Lower leg skin (tissue), 3 donors: ENCODE results near the gene ZNF507.

ENCODE experiments used
- CTCF ChIP-seq, 3 donors: fragments of 450-650 bp; IDR thresholded peaks; one replicate each; pipeline ENCODE4 v1.5.1; 2016; ENCODE audit warnings: antibody characterized with exemption in 3 of 3, mild to moderate bottlenecking in 3 of 3, moderate library complexity in 2 of 3
- POLR2A ChIP-seq, 2 donors: fragments of 450-650 bp; IDR thresholded peaks; one replicate each; pipeline ENCODE4 v1.6.1; 2016 to 2017; ENCODE audit warnings: antibody characterized with exemption in 2 of 2, mild to moderate bottlenecking in 1 of 2, moderate library complexity in 1 of 2

- TF ChIP-seq POLR2A (IDR thresholded peaks at IDR 0.05) (no peak), CTCF (IDR thresholded peaks at IDR 0.05) (no peak)
Measured at GRCh38 chr19:32407004-32407992, 61.9 kb downstream of the ZNF507 start.
